ACHN (cell line): ENCODE data around the gene TRIML1.
"Not testable (repeated sequence)": the region's sequence is repeated elsewhere in the genome, so short reads cannot be mapped to it uniquely, and the experiment has no call there.

ENCODE experiments used
- DNase-seq: peaks from one replicate; pipeline ENCODE4 v3.0.0-alpha.2; 2015
- in situ Hi-C: cut with HindIII; loops from 2 replicates; pipeline ENCODE4 v1.10.0; 2017; ENCODE audit warnings: low sequenced_read_pairs, low pct_ligation_motif_present, low pct_unique_long_range_greater_than_20kb

TRIML1 gene

DNA sequence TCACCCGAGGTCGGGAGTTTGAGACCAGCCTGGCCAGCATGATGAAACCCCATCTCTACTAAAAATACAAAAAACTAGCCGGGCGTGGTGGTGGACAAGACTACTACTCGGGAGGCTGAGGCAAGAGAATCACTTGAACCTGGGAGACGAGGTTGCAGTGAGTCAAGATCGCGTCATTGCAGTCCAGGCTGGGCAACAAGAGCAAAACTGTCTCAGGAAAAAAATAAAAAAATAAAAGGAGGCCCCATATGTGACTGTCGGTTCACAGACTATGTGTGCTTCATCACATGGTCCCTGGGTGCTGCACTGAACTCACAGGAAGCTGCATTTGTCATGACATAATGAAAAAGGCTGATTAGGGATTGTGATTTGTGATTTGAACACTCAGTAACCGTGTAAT is 6.4 kb downstream of the TRIML1 start:
- in situ Hi-C loops, result no loop called here

DNA sequence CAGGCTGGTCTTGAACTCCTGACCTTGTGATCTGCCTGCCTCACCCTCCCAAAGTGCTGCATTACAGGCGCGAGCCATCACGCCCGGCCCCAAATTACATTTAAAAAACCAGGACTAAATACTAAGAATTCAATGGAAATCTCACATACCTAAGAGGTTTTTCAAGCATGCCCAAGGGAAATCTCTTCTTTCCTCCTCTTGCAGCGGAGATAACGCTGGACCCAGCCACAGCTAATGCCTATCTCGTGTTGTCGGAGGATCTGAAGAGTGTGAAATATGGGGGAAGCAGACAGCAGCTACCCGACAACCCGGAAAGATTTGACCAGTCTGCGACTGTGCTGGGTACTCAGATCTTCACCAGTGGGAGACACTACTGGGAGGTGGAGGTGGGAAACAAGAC is 7.4 kb downstream of the TRIML1 start:
- in situ Hi-C loops, result no loop called here
- DNase-seq, result no peak

More for the DNA sequence above, 6.4 kb downstream of the TRIML1 start:
- DNase-seq, result no peak

DNA sequence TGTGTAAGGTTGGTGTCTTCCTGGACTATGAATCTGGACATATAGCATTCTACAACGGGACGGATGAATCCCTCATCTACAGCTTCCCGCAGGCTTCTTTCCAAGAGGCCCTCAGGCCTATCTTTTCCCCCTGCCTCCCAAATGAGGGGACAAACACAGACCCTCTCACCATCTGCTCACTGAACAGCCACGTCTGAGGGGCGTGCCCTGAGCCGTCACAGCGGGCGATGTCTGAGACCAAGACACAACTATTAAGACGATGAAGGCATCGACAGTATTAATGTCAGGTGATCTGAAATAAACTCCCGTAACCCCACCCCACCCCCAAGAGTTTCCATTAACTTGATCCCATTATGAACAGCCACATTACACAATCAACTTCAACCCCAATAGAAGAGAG is 7.9 kb downstream of the TRIML1 start:
- no peak for DNase-seq
- in situ Hi-C loops, result no loop called here

DNA sequence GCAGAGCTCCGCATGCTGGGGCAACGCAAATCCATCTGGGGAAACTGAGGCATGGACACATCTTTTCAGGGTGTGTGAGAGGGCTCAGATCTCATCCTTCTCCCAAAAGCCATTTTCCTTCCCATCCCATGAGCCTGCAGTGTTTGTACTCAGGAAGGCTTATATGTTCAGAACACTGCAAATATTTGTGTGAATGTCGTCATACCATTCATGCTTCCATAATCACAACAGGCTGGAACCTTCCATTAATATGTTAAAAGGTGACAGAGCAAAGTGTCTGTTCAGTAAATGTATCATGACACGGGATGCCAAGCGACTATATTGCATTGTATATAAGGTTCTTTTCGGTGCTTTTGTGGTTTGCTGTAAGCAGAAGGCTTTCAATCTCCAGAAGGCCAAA is 8.5 kb downstream of the TRIML1 start:
- DNase-seq, result no peak
- in situ Hi-C loops, result no loop called here

DNA sequence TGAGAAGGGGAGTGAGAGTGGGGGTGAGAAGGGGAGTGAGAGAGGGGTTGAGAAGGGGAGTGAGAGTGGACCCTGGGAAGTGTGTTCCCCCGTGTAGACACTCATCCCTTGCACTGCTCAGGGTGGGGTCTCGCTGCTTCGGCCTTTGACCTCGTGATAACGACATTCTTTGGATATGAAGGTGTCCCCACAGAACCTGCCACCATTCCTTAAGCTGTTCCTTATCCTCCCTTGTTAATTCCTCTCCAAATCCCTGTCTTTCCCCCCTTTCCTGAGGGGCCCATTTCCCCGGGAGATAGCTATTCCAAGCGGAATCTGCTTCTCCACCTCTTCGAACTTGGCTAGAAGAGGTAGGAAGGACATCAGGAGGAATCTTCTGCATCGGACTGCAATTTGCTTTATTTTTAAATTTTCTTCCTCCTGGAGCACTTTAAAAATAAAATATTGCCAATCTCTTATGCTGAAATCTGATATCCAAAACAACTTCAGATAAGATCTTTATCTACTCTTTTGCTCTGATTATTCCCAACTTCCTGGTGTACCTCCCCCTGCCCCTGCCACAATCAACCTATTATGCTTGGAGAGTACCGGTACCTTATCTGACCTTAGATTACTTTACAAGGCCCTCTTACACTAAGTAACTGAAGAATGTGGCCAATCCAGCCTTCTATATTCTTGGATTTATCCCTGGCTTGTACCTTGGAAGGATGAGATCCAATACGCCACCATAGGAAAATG is 15.6 kb downstream of the TRIML1 start:
- no peak for DNase-seq
- in situ Hi-C loops, result no loop called here

DNA sequence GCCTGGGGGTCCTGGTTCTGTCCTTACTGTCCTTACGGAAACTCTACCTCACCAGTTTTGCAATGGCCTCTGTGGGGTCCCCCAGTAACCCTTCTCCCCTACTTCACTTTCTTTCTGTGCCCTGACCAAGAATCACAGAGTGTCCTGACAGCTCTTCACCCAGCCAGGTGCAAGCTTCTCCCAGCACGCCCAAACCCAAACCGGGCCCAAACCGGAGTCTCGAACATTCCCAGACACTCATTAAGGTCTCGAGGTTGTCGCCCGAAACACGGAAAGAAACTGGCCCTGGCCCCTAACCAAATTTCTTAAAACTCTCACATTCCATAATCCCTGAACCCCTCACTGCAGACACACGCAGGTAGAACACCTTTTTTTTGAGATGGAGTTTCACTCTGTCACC is 19.1 kb downstream of the TRIML1 start:
- in situ Hi-C loops, result no loop called here
- no peak for DNase-seq

DNA sequence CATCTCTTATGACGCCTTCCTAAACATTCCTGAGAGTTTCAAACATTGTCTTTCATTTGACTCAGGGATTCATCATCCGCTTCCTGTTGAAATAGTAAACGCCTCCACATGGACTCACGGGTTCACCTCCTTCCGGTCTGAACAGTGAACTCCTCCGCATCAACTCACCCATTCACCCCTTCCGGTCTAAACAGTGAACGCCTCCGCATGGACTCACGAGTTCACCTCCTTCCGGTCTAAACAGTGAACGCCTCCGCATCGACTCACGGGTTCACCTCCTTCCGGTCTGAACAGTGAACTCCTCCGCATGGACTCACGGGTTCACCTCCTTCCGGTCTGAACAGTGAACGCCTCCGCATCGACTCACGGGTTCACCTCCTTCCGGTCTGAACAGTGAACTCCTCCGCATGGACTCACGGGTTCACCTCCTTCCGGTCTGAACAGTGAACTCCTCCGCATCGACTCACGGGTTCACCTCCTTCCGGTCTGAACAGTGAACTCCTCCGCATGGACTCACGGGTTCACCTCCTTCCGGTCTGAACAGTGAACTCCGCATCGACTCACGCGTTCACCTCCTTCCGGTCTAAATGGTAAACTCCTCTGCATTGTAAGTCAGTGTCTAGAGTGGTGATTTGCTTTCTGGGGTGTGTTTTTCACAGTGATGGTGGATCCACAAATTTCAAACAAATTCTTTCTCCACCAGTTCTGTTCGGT is 20.4 kb downstream of the TRIML1 start:
- DNase-seq, in situ Hi-C loops: not testable (repeated sequence)

DNA sequence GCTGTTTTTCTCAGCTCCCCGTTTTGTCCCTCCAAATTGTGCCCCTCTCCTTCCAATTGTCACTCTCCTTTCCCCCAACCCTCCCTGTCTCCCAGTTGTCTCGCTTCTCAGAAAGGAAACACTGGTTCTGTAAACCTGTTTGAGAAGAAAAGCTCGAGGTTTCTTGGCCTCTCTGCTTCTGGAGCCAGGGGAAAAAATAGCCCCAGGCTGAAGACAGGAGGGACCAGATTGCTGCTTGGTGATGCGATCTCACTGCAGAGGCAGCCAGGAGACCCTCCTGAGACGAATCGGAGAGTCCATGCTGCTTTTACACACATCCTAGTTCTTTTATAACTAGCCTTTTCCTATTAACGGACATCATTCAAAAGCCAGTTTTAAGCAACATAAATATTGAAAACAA is 21.2 kb downstream of the TRIML1 start:
- in situ Hi-C loops, result no loop called here
- no peak for DNase-seq

DNA sequence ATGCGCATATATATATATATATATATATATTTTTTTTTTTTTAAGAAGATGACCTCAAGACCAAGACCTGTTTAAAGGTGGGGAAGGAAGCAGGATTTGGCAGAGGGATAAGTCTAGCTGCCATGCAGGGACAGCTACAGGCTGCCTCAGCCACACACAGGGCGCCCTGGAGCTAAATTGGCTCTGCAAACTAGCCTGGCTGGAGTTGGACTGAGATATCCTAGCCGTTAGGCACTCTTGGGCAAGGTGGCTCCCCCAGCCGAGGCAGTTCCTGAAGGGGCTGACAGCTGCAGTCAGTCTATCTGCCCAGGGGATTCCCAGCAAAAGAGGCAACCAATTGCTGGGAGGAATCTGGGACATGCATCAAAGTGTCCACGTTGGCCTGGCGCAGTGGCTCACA is 21.9 kb downstream of the TRIML1 start:
- in situ Hi-C loops, result no loop called here
- DNase-seq, result no peak

DNA sequence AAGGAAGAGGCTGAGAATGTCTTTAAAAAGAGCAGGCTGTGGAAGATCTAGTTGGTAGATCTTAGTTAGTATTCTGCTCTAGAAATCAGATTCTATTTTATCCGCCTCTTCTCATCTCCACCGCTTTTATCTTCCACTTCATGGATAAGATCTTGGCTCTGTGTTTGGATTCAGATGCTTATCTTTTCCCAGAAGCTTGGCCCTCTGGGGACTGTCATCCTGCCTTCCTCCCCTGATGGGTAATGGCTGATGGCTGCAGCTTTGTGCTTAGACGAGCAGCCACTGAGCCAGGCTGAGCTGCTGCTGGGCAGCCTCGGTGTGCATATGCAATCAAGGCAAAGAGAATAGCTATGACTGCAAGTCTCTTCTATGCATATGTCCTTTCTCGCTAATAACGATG is 23.5 kb downstream of the TRIML1 start:
- in situ Hi-C loops, result no loop called here
- DNase-seq, result no peak

DNA sequence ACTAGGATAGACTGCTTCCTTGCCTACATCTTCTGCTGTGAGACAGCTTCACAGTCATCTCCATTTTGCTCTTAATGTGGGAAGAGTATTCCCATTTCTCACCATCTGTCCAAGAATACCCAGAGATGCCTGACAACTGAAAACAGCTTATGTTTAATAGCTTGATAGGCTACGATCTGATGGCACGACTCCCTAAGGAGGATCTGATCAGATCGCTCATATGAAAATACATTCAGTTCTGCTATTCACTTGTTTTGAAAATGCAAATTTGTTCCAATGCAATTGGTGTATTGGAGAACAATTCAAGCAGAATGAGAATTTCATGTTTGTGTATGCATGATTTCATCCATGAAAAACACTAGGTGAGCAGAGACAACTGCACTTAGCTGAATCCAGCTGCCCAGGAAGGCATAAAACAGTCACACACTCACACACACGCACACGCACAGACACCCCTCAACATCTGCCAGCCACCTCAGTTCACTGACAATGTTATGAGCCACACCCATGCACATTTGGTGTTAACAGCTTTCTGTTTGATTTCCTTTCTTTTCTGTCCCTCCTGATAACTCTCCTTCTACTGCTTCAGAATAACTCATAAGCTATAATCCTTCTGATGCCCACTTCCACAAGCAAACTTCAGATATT is 29.6 kb downstream of the TRIML1 start:
- in situ Hi-C loops, result no loop called here
- no peak for DNase-seq

DNA sequence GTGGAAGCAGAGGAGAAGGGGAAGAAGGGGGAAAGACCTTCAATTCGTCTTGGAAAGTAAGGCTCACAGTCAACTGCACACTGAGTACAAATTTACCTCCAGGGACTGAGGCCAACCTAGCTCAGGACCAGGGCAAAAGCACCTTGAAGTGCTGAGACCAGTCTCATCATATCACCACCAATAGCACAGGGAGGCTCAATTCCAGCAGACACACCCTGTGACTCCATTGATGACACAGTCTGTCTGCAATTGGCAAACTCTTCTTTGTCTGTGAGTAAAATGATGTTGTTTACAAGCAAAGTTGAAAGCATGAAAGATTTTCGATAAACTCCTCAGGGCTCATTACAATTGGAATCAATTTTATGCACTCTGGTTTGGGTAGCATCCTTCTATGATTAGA is 32.3 kb downstream of the TRIML1 start:
- in situ Hi-C loops, result no loop called here
- DNase-seq, result no peak

DNA sequence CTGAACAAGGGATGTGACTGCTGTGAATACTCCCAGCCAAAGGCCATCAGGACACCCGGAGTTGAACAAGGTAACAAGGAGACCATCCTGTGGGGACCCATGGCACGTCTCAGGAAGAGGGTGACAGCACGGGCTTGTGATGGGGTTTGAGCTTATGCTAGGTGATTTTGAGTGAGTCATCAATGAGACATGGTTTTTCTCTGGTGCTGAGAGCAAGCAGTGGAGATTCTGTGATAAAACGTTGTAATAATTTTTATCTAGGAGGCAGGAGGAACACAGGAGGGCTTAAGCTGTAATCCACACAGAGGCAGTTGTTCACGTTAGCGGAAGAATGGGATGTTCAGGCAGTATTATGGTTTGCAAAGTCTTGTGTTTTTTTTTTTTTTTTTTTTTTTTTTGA is 36.0 kb downstream of the TRIML1 start:
- in situ Hi-C loops, result no loop called here
- DNase-seq, result no peak

DNA sequence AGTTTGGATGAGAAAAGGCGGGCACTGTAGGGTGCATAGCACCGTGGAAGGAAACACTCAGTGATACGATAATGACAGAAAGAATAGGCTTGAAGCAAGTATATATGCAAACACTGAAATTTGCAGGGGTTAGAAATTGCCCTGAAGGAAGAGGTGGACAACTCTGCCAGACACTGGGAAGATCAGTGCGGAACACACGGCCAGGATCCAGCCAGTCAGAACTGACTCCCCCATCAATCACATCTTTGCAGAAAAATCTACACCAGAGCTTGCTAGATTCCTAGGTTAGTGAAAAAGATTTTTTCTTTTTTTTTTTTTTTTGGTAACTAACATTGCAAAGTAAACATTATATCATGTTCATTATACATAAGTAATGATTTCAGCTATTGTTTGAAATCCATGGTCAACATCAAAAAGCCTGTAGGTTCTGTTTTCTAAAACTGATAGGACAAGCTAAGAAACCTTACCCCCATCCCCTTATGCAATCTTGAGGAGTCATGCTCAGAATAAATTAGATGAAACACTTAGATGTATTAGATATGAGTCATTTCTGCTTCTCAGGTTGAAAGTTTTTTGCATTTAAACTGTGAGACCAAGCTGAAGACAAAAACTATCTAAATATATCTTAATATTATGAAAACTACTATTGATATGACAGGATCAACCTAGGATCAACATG is 38.9 kb downstream of the TRIML1 start:
- no peak for DNase-seq
- in situ Hi-C loops, result no loop called here

DNA sequence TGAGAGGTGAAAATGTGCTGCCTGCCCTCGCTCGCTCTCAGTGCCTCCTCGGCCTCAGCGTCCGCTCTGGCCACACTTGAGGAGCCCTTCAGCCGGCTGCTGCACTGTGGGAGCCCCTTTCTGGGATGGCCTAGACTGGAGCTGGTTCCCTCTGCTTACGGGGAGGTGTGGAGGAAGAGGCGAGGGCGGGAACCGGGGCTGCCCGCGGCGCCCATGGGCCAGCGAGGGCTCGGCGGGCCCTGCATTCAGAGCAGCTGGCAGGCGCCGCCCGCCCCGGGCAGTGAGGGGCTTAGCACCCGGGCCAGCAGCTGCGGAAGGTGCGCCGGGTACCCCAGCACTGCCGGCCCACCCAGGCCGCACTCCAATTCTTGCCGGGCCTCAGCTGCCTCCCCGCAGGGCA is 39.6 kb downstream of the TRIML1 start:
- DNase-seq, result no peak
- in situ Hi-C loops, result no loop called here

DNA sequence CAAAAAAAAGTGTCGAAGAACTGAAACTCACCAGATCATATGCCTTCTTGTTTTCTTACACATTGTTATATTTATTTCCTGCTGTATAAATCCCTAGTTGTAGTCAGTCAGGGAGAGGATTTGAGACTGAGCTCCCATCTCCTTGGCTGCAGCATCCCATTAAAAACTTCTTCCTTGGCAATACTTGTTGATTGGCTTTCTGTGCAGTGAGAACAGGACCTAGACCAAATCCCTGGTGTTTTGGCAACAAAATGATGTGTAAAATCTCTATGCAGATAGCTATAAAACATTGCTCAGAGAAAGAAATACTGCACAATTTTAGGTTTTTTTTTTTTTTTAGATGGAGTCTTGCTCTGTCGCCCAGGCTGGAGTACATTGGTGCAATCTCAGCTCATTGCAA is 47.9 kb downstream of the TRIML1 start:
- in situ Hi-C loops, result no loop called here
- DNase-seq, result no peak

DNA sequence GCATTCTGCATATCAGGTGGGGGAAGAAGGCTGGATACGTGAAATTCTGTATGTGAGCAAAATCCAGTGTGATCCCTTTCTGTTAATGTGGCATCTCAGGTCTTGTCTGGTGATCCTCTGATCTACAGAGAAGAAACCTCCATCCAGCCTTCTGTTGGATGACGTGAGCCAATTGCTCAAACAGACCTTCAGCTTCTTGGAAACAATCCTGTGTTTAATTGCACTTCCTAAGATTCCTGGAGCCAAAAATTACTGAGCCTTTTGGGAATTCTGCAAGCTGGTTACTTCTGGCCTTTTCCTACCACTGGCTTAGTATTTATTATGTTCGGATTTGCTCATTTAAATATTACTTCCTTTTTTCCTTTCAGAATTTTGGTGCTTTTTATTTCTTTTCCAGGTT is 51.2 kb downstream of the TRIML1 start:
- no peak for DNase-seq
- in situ Hi-C loops, result no loop called here

DNA sequence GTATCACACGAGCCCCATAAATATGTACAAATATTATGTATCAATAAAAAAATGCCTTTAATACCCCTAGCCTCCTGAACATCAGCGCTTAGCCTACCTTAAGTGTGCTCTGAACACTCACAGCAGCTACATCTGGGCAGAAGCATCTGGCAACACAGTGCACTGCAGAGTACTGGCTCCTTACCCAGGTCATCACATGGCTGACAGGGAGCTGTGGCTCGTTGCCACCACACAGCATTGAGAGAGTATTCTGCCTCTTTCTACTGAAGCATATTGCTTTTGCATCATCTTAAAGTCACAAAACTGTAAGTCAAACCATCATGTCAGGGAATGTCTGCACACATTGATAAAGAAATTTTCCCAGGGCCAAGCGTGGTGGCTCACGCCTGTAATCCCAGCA is 55.2 kb downstream of the TRIML1 start:
- no peak for DNase-seq
- in situ Hi-C loops, result no loop called here

DNA sequence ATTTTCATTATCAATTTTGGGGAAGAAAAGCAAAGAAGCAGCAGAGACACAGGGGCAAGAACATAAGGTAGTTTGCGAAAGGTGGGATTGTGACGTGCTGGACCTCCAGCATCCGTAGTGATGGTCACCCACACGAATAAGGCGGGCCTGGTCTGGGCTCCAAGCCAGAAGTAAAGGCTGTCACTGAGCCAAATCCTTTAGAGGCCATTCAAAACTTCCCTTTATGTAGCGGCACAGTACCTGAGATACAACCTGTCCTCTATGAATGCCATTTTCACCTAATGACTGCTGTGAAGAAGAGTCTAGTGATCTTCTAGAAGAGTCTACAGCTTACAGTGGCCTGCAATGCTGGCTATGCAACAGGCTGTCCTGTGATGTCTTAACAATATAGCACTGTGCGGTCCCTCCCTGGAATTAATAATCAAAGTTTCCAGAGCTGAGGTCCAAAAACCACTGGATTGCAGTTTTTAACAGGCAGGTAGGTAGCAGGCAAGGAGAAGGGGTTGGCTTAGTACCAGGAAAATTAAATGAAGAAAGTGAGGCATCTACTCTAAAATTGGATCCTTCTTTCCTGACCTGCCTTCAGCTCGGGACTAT is 56.2 kb downstream of the TRIML1 start:
- no peak for DNase-seq
- in situ Hi-C loops, result no loop called here
